HCT116 (cell line): ENCODE data around the gene GLRB. TPM values are rescaled to one million over a fixed set of nuclear protein-coding genes. Genes with fewer than 3 reads are reported as not detected.

Experiments used
- ATAC-seq: fragments of 200-7000 bp; cut with Tn5 transposase; 2 replicates; pipeline ENCODE4 v1.9.1; 2020; ENCODE audit warnings: mild to moderate bottlenecking, moderate library complexity
- BruUV-seq: library from RNA; stranded (reverse); fragments of 400-500 nt; replicated peaks from 2 replicates; lab custom pipeline; 2021; lab: Mats Ljungman, UMichigan
- CTCF ChIA-PET: fragments of 300-600 bp; sonication (Branson Sonifier 250); formaldehyde crosslinking; loops from one replicate; lab custom pipeline; 2021; ENCODE audit warnings: antibody characterized with exemption; lab: Charles Lee
- POLR2A ChIA-PET: fragments of 300-600, 350-600 bp; sonication (Branson Sonifier 250); formaldehyde crosslinking; loops from one replicate; lab custom pipeline; 2021; ENCODE audit warnings: antibody characterized with exemption; lab: Charles Lee
- RAD21 ChIA-PET, 2 experiments: fragments of 300-600 bp; sonication (Branson Sonifier 250); formaldehyde crosslinking; loops; one replicate each; lab custom pipeline; 2023; ENCODE audit warnings: low total read pairs in 2 of 2; ENCODE audit not compliant: uncharacterized antibody in 2 of 2, unreplicated experiment in 2 of 2, low non-redundant PET in 1 of 2; lab: Charles Lee
- DNase-seq: peaks from one replicate; pipeline ENCODE4 v3.0.0-alpha.2; 2010; ENCODE audit warnings: low read depth, low spot score
- H2AFZ ChIP-seq: fragments of 200-600 bp; shearing (Covaris generic), sonication (generic); 2 replicates; pipeline ENCODE4 v1.6.1; 2017; ENCODE audit warnings: low read depth, mixed run types, mixed read lengths, antibody characterized with exemption, low read length; ENCODE audit not compliant: poor library complexity, severe bottlenecking
- H3K27ac ChIP-seq: 2 replicates; pipeline ENCODE4 v1.5.1; 2012; ENCODE audit warnings: low read depth, low read length
- H3K27me3 ChIP-seq: fragments of 200-600 bp; sonication (generic); 2 replicates; pipeline ENCODE4 v1.6.1; 2016; ENCODE audit warnings: mixed run types, low read length, mixed read lengths; ENCODE audit not compliant: insufficient read depth
- H3K36me3 ChIP-seq, 2 experiments: fragments of 200-500 bp in 1 of 2; fragments of 200-600 bp in 1 of 2; sonication (Bioruptor generic) in 1 of 2; sonication (generic) in 1 of 2; 2 replicates each; pipeline versions ENCODE4 v1.5.1 to v1.6.1; 2014 to 2016; ENCODE audit warnings: low read length in 2 of 2, inconsistent platforms in 1 of 2, mixed read lengths in 1 of 2, mixed run types in 1 of 2; ENCODE audit not compliant: insufficient read depth in 2 of 2, control insufficient read depth in 1 of 2
- H3K4me1 ChIP-seq, 2 experiments: fragments of 200-600 bp in 1 of 2; sonication (generic) in 1 of 2; 2 replicates each; pipeline versions ENCODE4 v1.5.1 to v1.6.1; 2012 to 2017; ENCODE audit warnings: low read length in 2 of 2, inconsistent platforms in 1 of 2, mild to moderate bottlenecking in 1 of 2, mixed read lengths in 1 of 2, mixed run types in 1 of 2, moderate library complexity in 1 of 2; ENCODE audit not compliant: insufficient read depth in 2 of 2, control insufficient read depth in 1 of 2
- H3K4me2 ChIP-seq: fragments of 200-600 bp; sonication (generic); 2 replicates; pipeline ENCODE4 v1.6.1; 2017; ENCODE audit warnings: mixed run types, low read length, mixed read lengths
- H3K4me3 ChIP-seq, 2 experiments: fragments of 200-600 bp in 1 of 2; sonication (generic) in 1 of 2; replicated peaks in 1 of 2; 2 replicates each; pipeline ENCODE4 v1.5.1; 2011 to 2016; ENCODE audit warnings: low read length in 2 of 2, control low read depth in 1 of 2, low read depth in 1 of 2, mild to moderate bottlenecking in 1 of 2, mixed read lengths in 1 of 2, mixed run types in 1 of 2
- H3K79me2 ChIP-seq: fragments of 200-600 bp; sonication (generic); 2 replicates; pipeline ENCODE4 v1.6.1; 2017; ENCODE audit warnings: mild to moderate bottlenecking, mixed run types, low read length, moderate library complexity, mixed read lengths; ENCODE audit not compliant: insufficient read depth
- H3K9ac ChIP-seq: fragments of 200-600 bp; sonication (generic); 2 replicates; pipeline ENCODE4 v1.6.1; 2016; ENCODE audit warnings: low read length, mixed read lengths
- H3K9me2 ChIP-seq: fragments of 200-600 bp; sonication (generic), shearing (Covaris generic); 2 replicates; pipeline ENCODE4 v1.6.1; 2017; ENCODE audit warnings: mixed run types, mild to moderate bottlenecking, moderate library complexity; ENCODE audit not compliant: insufficient read depth
- H3K9me3 ChIP-seq, 2 experiments: fragments of 200-500 bp in 1 of 2; fragments of 200-600 bp in 1 of 2; sonication (Bioruptor generic) in 1 of 2; sonication (generic) in 1 of 2; 2 replicates each; pipeline ENCODE4 v1.6.1; 2014 to 2017; ENCODE audit warnings: low read length in 2 of 2, mixed read lengths in 2 of 2, inconsistent platforms in 1 of 2, low read depth in 1 of 2, mild to moderate bottlenecking in 1 of 2, mixed run types in 1 of 2, moderate library complexity in 1 of 2; ENCODE audit not compliant: control insufficient read depth in 1 of 2, insufficient read depth in 1 of 2
- H4K20me1 ChIP-seq: fragments of 200-600 bp; sonication (generic), shearing (Covaris generic); 2 replicates; pipeline ENCODE4 v1.6.1; 2017; ENCODE audit warnings: mixed run types, mild to moderate bottlenecking, moderate library complexity; ENCODE audit not compliant: insufficient read depth
- ELF1 ChIP-seq: IDR thresholded peaks from 2 replicates; pipeline ENCODE4 v1.6.1; 2012; ENCODE audit warnings: low read depth, borderline replicate concordance
- EZH2 ChIP-seq: fragments of 200-600 bp; sonication (generic); IDR thresholded peaks from 2 replicates; pipeline ENCODE4 v1.6.1; 2017; ENCODE audit warnings: antibody characterized with exemption, mixed run types
- MAX ChIP-seq: IDR thresholded peaks from 2 replicates; pipeline ENCODE4 v1.6.1; 2012
- SIN3A ChIP-seq: IDR thresholded peaks from 2 replicates; pipeline ENCODE4 v1.6.1; 2012; ENCODE audit warnings: low read depth
- SRF ChIP-seq: IDR thresholded peaks from 2 replicates; pipeline ENCODE4 v1.6.1; 2012; ENCODE audit warnings: low read depth
- ZNF274 ChIP-seq: fragments of 200-500 bp; sonication (Bioruptor generic); IDR thresholded peaks from 2 replicates; pipeline ENCODE4 v1.6.1; 2014; ENCODE audit warnings: mild to moderate bottlenecking, low read depth, low read length, inconsistent platforms
- intact Hi-C: fragments of 100-400 bp; cut with micrococcal nuclease; formaldehyde crosslinking; loops from 2 replicates; pipeline ENCODE4 v1.10.0; 2022
- total RNA-seq: library from RNA; stranded (reverse); gene quantifications from one replicate; pipeline ENCODE4 v1.2.1, GENCODE V29; 2021; ENCODE audit not compliant: unreplicated experiment
- TF ChIP-seq, protein P1 (sequence below): IDR thresholded peaks from 2 replicates; pipeline ENCODE4 v1.6.1; 2011; ENCODE audit warnings: mild to moderate bottlenecking, low read length, moderate library complexity; ENCODE audit not compliant: insufficient replicate concordance; ENCODE audit errors: extremely low read depth

GLRB gene
- total RNA-seq, 1 experiment from 2014 or later, result not detected

GRCh38 chr4:157196046-157196445 lies 120.1 kb downstream of the GLRB start:
- ChIA-PET POLR2A (no interaction called here), RAD21 (no interaction called here), CTCF (no interaction called here)
- no TSS peak for BruUV-seq
- Histone ChIP-seq H3K79me2 (no peaks in the 10 kb centered on the region), H3K9me3 (no peaks in the 10 kb centered on the region), H3K36me3 (no peaks in the 10 kb centered on the region), H3K9me2 (0 out of 2 replicates have a peak, but pooled peaks cover 5% of the 10 kb centered on the region), H3K27me3 (no peaks in the 10 kb centered on the region), H3K4me1 (no peaks in the 10 kb centered on the region), H3K9ac (no peak overlapping the region), H3K4me3 (no peak overlapping the region), H4K20me1 (no peaks in the 10 kb centered on the region), H3K27ac (no peak overlapping the region), H3K4me2 (no peak overlapping the region), H2AFZ (no peak overlapping the region)
- TF ChIP-seq EZH2 (no peak), SIN3A (no peak), ZNF274 (no peak), MAX (no peak), SRF (no peak), ELF1 (no peak)
- TF ChIP-seq, protein P1, sequence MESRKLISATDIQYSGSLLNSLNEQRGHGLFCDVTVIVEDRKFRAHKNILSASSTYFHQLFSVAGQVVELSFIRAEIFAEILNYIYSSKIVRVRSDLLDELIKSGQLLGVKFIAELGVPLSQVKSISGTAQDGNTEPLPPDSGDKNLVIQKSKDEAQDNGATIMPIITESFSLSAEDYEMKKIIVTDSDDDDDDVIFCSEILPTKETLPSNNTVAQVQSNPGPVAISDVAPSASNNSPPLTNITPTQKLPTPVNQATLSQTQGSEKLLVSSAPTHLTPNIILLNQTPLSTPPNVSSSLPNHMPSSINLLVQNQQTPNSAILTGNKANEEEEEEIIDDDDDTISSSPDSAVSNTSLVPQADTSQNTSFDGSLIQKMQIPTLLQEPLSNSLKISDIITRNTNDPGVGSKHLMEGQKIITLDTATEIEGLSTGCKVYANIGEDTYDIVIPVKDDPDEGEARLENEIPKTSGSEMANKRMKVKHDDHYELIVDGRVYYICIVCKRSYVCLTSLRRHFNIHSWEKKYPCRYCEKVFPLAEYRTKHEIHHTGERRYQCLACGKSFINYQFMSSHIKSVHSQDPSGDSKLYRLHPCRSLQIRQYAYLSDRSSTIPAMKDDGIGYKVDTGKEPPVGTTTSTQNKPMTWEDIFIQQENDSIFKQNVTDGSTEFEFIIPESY, result no peak
- DNase-seq (no peak), ATAC-seq (no peak)
- intact Hi-C loops, result no loop called here
